ENCODE measurements around the gene CABCOCO1.
"Not testable (repeated sequence)": the region's sequence is repeated elsewhere in the genome, so short reads cannot be mapped to it uniquely, and the experiment has no call there.

The CABCOCO1 gene

GRCh38 chr10:61732629-61733278 lies 70.0 kb downstream of the CABCOCO1 start:
- no peak overlapping the region for H3K27ac ChIP-seq (ENCODE audit: low read depth, low read length)
- H3K4me1 ChIP-seq (ENCODE audit: control insufficient read depth in 5 of 5, insufficient read depth in 5 of 5, low read length in 5 of 5), result no peaks in the 10 kb centered on the region
- H3K27me3 ChIP-seq (ENCODE audit: control insufficient read depth in 5 of 5, insufficient read depth in 4 of 5, low read length in 5 of 5), result no peaks in the 10 kb centered on the region
- no peaks in the 10 kb centered on the region for H3K36me3 ChIP-seq (ENCODE audit: control insufficient read depth in 5 of 5, insufficient read depth in 5 of 5, low read length in 5 of 5)
- no peak overlapping the region for H3K4me3 ChIP-seq (ENCODE audit: low read depth in 1 of 5, low read length in 5 of 5)
- no peak overlapping the region for H3K9ac ChIP-seq (ENCODE audit: low read length in 5 of 5)
- H3K9me3 ChIP-seq (ENCODE audit: control insufficient read depth in 5 of 5, low read length in 5 of 5), result no peaks in the 10 kb centered on the region

- H3K36me3 ChIP-seq (ENCODE audit: control insufficient read depth in 5 of 5, insufficient read depth in 5 of 5, low read length in 5 of 5), result no peaks in the 10 kb centered on the region
- H3K27me3 ChIP-seq (ENCODE audit: control insufficient read depth in 5 of 5, insufficient read depth in 4 of 5, low read length in 5 of 5), result no peaks in the 10 kb centered on the region
- H3K4me3 ChIP-seq (ENCODE audit: low read depth in 1 of 5, low read length in 5 of 5), result no peak overlapping the region
- H3K9ac ChIP-seq (ENCODE audit: low read length in 5 of 5), result no peak overlapping the region
- H3K9me3 ChIP-seq (ENCODE audit: control insufficient read depth in 5 of 5, low read length in 5 of 5), result no peaks in the 10 kb centered on the region
- no peak overlapping the region for H3K27ac ChIP-seq (ENCODE audit: low read depth, low read length)
- H3K4me1 ChIP-seq (ENCODE audit: control insufficient read depth in 5 of 5, insufficient read depth in 5 of 5, low read length in 5 of 5), result no peaks in the 10 kb centered on the region
Observed at GRCh38 chr10:61733358-61733940, 70.7 kb downstream of the CABCOCO1 start.

- Histone ChIP-seq H3K9ac (ENCODE audit: low read length in 5 of 5) (no peak overlapping the region), H3K27ac (ENCODE audit: low read depth, low read length) (no peak overlapping the region), H3K36me3 (ENCODE audit: control insufficient read depth in 5 of 5, insufficient read depth in 5 of 5, low read length in 5 of 5) (no peaks in the 10 kb centered on the region), H3K4me3 (ENCODE audit: low read depth in 1 of 5, low read length in 5 of 5) (no peak overlapping the region), H3K4me1 (ENCODE audit: control insufficient read depth in 5 of 5, insufficient read depth in 5 of 5, low read length in 5 of 5) (no peaks in the 10 kb centered on the region), H3K27me3 (ENCODE audit: control insufficient read depth in 5 of 5, insufficient read depth in 4 of 5, low read length in 5 of 5) (no peaks in the 10 kb centered on the region), H3K9me3 (ENCODE audit: control insufficient read depth in 5 of 5, low read length in 5 of 5) (no peaks in the 10 kb centered on the region)
Observed at GRCh38 chr10:61735882-61736281, 73.2 kb downstream of the CABCOCO1 start.

GRCh38 chr10:61737455-61737854 lies 74.7 kb downstream of the CABCOCO1 start:
- not testable (repeated sequence) for H3K4me3 ChIP-seq (ENCODE audit: low read depth in 1 of 5, low read length in 5 of 5); H3K36me3 ChIP-seq (ENCODE audit: control insufficient read depth in 5 of 5, insufficient read depth in 5 of 5, low read length in 5 of 5); H3K4me1 ChIP-seq (ENCODE audit: control insufficient read depth in 5 of 5, insufficient read depth in 5 of 5, low read length in 5 of 5); H3K9me3 ChIP-seq (ENCODE audit: control insufficient read depth in 5 of 5, low read length in 5 of 5); H3K9ac ChIP-seq (ENCODE audit: low read length in 5 of 5); H3K27ac ChIP-seq (ENCODE audit: low read depth, low read length); H3K27me3 ChIP-seq (ENCODE audit: control insufficient read depth in 5 of 5, insufficient read depth in 4 of 5, low read length in 5 of 5)

- Histone ChIP-seq H3K4me1 (ENCODE audit: control insufficient read depth in 5 of 5, insufficient read depth in 5 of 5, low read length in 5 of 5) (no peaks in the 10 kb centered on the region), H3K9ac (ENCODE audit: low read length in 5 of 5) (no peak overlapping the region), H3K27ac (ENCODE audit: low read depth, low read length) (no peak overlapping the region), H3K4me3 (ENCODE audit: low read depth in 1 of 5, low read length in 5 of 5) (no peak overlapping the region), H3K27me3 (ENCODE audit: control insufficient read depth in 5 of 5, insufficient read depth in 4 of 5, low read length in 5 of 5) (no peaks in the 10 kb centered on the region), H3K9me3 (ENCODE audit: control insufficient read depth in 5 of 5, low read length in 5 of 5) (peaks cover 0 to 4% (median 0%) of the 10 kb centered on the region in 5 donors), H3K36me3 (ENCODE audit: control insufficient read depth in 5 of 5, insufficient read depth in 5 of 5, low read length in 5 of 5) (no peaks in the 10 kb centered on the region)
Observed at GRCh38 chr10:61742812-61743211, 80.1 kb downstream of the CABCOCO1 start.

- H3K27me3 ChIP-seq (ENCODE audit: control insufficient read depth in 5 of 5, insufficient read depth in 4 of 5, low read length in 5 of 5), result no peaks in the 10 kb centered on the region
- peaks cover 0 to 3% (median 0%) of the 10 kb centered on the region in 5 donors for H3K4me1 ChIP-seq (ENCODE audit: control insufficient read depth in 5 of 5, insufficient read depth in 5 of 5, low read length in 5 of 5)
- no peak overlapping the region for H3K4me3 ChIP-seq (ENCODE audit: low read depth in 1 of 5, low read length in 5 of 5)
- no peak overlapping the region for H3K9ac ChIP-seq (ENCODE audit: low read length in 5 of 5)
- no peaks in the 10 kb centered on the region for H3K36me3 ChIP-seq (ENCODE audit: control insufficient read depth in 5 of 5, insufficient read depth in 5 of 5, low read length in 5 of 5)
- peaks cover 0 to 4% (median 0%) of the 10 kb centered on the region in 5 donors for H3K9me3 ChIP-seq (ENCODE audit: control insufficient read depth in 5 of 5, low read length in 5 of 5)
- no peak overlapping the region for H3K27ac ChIP-seq (ENCODE audit: low read depth, low read length)
Observed at GRCh38 chr10:61744469-61744868, 81.7 kb downstream of the CABCOCO1 start.

- H3K4me1 ChIP-seq (ENCODE audit: control insufficient read depth in 5 of 5, insufficient read depth in 5 of 5, low read length in 5 of 5), result peaks cover 0 to 10% (median 6%) of the 10 kb centered on the region in 5 donors
- H3K9me3 ChIP-seq (ENCODE audit: control insufficient read depth in 5 of 5, low read length in 5 of 5), result peaks cover 0 to 4% (median 0%) of the 10 kb centered on the region in 5 donors
- no peaks in the 10 kb centered on the region for H3K27me3 ChIP-seq (ENCODE audit: control insufficient read depth in 5 of 5, insufficient read depth in 4 of 5, low read length in 5 of 5)
- H3K27ac ChIP-seq (ENCODE audit: low read depth, low read length), result no peak overlapping the region
- no peaks in the 10 kb centered on the region for H3K36me3 ChIP-seq (ENCODE audit: control insufficient read depth in 5 of 5, insufficient read depth in 5 of 5, low read length in 5 of 5)
- H3K9ac ChIP-seq (ENCODE audit: low read length in 5 of 5), result no peak overlapping the region
- no peak overlapping the region for H3K4me3 ChIP-seq (ENCODE audit: low read depth in 1 of 5, low read length in 5 of 5)
Observed at GRCh38 chr10:61746377-61746776, 83.6 kb downstream of the CABCOCO1 start.

GRCh38 chr10:61747307-61747706 lies 84.6 kb downstream of the CABCOCO1 start:
- Histone ChIP-seq H3K4me3 (ENCODE audit: low read depth in 1 of 5, low read length in 5 of 5) (no peak overlapping the region), H3K4me1 (ENCODE audit: control insufficient read depth in 5 of 5, insufficient read depth in 5 of 5, low read length in 5 of 5) (peaks cover 0 to 20% (median 15%) of the 10 kb centered on the region in 5 donors), H3K9ac (ENCODE audit: low read length in 5 of 5) (no peak overlapping the region), H3K36me3 (ENCODE audit: control insufficient read depth in 5 of 5, insufficient read depth in 5 of 5, low read length in 5 of 5) (no peaks in the 10 kb centered on the region), H3K9me3 (ENCODE audit: control insufficient read depth in 5 of 5, low read length in 5 of 5) (peaks cover 0 to 4% (median 0%) of the 10 kb centered on the region in 5 donors), H3K27ac (ENCODE audit: low read depth, low read length) (no peak overlapping the region), H3K27me3 (ENCODE audit: control insufficient read depth in 5 of 5, insufficient read depth in 4 of 5, low read length in 5 of 5) (no peaks in the 10 kb centered on the region)

GRCh38 chr10:61749291-61749690 lies 86.6 kb downstream of the CABCOCO1 start:
- Histone ChIP-seq H3K9ac (ENCODE audit: low read length in 5 of 5) (no peak overlapping the region), H3K4me1 (ENCODE audit: control insufficient read depth in 5 of 5, insufficient read depth in 5 of 5, low read length in 5 of 5) (peaks cover 0 to 25% (median 19%) of the 10 kb centered on the region in 5 donors), H3K27me3 (ENCODE audit: control insufficient read depth in 5 of 5, insufficient read depth in 4 of 5, low read length in 5 of 5) (no peaks in the 10 kb centered on the region), H3K27ac (ENCODE audit: low read depth, low read length) (no peak overlapping the region), H3K4me3 (ENCODE audit: low read depth in 1 of 5, low read length in 5 of 5) (no peak overlapping the region), H3K9me3 (ENCODE audit: control insufficient read depth in 5 of 5, low read length in 5 of 5) (peaks cover 0 to 4% (median 0%) of the 10 kb centered on the region in 5 donors), H3K36me3 (ENCODE audit: control insufficient read depth in 5 of 5, insufficient read depth in 5 of 5, low read length in 5 of 5) (no peaks in the 10 kb centered on the region)

- Histone ChIP-seq H3K27me3 (ENCODE audit: control insufficient read depth in 5 of 5, insufficient read depth in 4 of 5, low read length in 5 of 5) (no peaks in the 10 kb centered on the region), H3K9ac (ENCODE audit: low read length in 5 of 5) (no peak overlapping the region), H3K4me1 (ENCODE audit: control insufficient read depth in 5 of 5, insufficient read depth in 5 of 5, low read length in 5 of 5) (peaks cover 0 to 25% (median 19%) of the 10 kb centered on the region in 5 donors), H3K9me3 (ENCODE audit: control insufficient read depth in 5 of 5, low read length in 5 of 5) (no peaks in the 10 kb centered on the region), H3K36me3 (ENCODE audit: control insufficient read depth in 5 of 5, insufficient read depth in 5 of 5, low read length in 5 of 5) (no peaks in the 10 kb centered on the region), H3K4me3 (ENCODE audit: low read depth in 1 of 5, low read length in 5 of 5) (no peak overlapping the region), H3K27ac (ENCODE audit: low read depth, low read length) (no peak overlapping the region)
Observed at GRCh38 chr10:61750943-61751471, 88.3 kb downstream of the CABCOCO1 start.

Data from subcutaneous abdominal adipose tissue (tissue), 5 donors.